ENCODE results near the gene IDH2. TPM values are rescaled to one million over a fixed set of nuclear protein-coding genes. Genes with fewer than 3 reads are reported as not detected.

The IDH2 gene
- polyA plus RNA-seq, 1 donor from 2014 or later: 84.7 TPM

DNA sequence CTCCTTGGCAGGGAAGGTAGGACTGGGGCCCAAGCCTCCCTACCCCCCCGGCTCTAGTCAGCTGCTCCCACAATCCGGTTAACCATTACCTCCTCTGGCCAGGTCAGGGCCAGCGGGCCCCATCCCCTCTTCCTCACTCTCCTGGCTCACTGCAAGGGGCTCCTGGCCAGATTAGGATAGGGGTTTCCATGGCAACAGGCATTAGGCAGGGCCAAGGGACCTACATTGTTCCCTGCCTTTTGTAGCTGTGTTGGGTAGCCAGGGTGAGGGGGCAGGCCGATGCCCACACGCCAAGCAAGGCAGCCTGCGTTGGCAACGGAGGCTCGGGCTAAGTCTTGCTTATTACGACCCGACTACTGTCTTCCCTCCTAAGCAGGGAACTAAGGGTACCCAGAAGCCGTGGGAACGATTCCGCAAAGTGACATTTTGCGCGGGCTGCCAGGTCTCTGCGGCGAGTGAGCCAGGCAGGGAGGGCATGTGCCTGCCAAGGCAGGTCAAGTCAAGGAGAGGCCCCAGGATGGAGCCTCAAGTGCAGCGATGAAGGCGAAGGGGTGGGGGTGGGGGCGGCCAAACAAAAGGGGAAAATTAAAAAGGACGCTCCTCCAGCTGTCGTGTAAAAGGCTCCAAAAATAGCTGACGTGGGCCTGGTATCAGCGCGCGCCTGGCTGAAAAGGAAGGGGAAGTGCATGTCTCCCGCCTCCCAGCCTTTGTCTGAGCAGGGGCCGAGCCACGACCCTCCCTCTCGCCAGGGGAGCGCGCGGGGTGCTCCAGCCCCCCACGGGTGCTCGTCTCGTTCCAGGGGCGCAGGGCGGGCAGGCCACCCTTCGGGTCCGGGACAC is 919 bp downstream of the IDH2 start:
- H3K36me3 ChIP-seq (ENCODE audit: insufficient read depth, low read length): no peaks in the 10 kb centered on the region
- H3F3A ChIP-seq (ENCODE audit: insufficient read depth, low read length, poor library complexity, severe bottlenecking): no peaks in the 10 kb centered on the region
- peak overlapping the region; percentile 52 for H2AFZ ChIP-seq (ENCODE audit: low read depth, low read length)
- H3K4me3 ChIP-seq (ENCODE audit: low read length): peak overlapping the region; percentile 74
- peaks cover 34% of the 10 kb centered on the region for H3K79me2 ChIP-seq (replicated peaks; ENCODE audit: insufficient read depth, low read length)
- H3K9ac ChIP-seq (ENCODE audit: low read length): peak overlapping the region; percentile 92
- no peak for TF ChIP-seq POLR2AphosphoS5 (IDR thresholded peaks at IDR 0.05)
- no peak for TF ChIP-seq SMC3 (conservative IDR thresholded peaks at IDR 0.05; ENCODE audit: poor library complexity)
- peak; percentile 40 for TF ChIP-seq TAF1 (IDR thresholded peaks at IDR 0.05; ENCODE audit: low read depth)
- no peak for TF ChIP-seq MXI1 (conservative IDR thresholded peaks at IDR 0.05; ENCODE audit: poor library complexity, severe bottlenecking)
- TF ChIP-seq, protein P1, sequence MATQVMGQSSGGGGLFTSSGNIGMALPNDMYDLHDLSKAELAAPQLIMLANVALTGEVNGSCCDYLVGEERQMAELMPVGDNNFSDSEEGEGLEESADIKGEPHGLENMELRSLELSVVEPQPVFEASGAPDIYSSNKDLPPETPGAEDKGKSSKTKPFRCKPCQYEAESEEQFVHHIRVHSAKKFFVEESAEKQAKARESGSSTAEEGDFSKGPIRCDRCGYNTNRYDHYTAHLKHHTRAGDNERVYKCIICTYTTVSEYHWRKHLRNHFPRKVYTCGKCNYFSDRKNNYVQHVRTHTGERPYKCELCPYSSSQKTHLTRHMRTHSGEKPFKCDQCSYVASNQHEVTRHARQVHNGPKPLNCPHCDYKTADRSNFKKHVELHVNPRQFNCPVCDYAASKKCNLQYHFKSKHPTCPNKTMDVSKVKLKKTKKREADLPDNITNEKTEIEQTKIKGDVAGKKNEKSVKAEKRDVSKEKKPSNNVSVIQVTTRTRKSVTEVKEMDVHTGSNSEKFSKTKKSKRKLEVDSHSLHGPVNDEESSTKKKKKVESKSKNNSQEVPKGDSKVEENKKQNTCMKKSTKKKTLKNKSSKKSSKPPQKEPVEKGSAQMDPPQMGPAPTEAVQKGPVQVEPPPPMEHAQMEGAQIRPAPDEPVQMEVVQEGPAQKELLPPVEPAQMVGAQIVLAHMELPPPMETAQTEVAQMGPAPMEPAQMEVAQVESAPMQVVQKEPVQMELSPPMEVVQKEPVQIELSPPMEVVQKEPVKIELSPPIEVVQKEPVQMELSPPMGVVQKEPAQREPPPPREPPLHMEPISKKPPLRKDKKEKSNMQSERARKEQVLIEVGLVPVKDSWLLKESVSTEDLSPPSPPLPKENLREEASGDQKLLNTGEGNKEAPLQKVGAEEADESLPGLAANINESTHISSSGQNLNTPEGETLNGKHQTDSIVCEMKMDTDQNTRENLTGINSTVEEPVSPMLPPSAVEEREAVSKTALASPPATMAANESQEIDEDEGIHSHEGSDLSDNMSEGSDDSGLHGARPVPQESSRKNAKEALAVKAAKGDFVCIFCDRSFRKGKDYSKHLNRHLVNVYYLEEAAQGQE (IDR thresholded peaks at IDR 0.05; ENCODE audit: borderline replicate concordance): peak; percentile 65
- no peak for TF ChIP-seq RAD21 (conservative IDR thresholded peaks at IDR 0.05)
- TF ChIP-seq EZH2 (IDR thresholded peaks at IDR 0.05; ENCODE audit: borderline replicate concordance, insufficient read depth, low read length, poor library complexity, severe bottlenecking): no peak
- TF ChIP-seq, protein P2, sequence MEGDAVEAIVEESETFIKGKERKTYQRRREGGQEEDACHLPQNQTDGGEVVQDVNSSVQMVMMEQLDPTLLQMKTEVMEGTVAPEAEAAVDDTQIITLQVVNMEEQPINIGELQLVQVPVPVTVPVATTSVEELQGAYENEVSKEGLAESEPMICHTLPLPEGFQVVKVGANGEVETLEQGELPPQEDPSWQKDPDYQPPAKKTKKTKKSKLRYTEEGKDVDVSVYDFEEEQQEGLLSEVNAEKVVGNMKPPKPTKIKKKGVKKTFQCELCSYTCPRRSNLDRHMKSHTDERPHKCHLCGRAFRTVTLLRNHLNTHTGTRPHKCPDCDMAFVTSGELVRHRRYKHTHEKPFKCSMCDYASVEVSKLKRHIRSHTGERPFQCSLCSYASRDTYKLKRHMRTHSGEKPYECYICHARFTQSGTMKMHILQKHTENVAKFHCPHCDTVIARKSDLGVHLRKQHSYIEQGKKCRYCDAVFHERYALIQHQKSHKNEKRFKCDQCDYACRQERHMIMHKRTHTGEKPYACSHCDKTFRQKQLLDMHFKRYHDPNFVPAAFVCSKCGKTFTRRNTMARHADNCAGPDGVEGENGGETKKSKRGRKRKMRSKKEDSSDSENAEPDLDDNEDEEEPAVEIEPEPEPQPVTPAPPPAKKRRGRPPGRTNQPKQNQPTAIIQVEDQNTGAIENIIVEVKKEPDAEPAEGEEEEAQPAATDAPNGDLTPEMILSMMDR (IDR thresholded peaks at IDR 0.05; ENCODE audit: poor library complexity, severe bottlenecking): no peak
- no peak for TF ChIP-seq EP300 (conservative IDR thresholded peaks at IDR 0.05; ENCODE audit: poor library complexity, severe bottlenecking)
- peak overlapping the region; percentile 93 for H3K4me2 ChIP-seq (ENCODE audit: low read length)
- no peaks in the 10 kb centered on the region for H4K20me1 ChIP-seq (ENCODE audit: insufficient read depth)
- no peaks in the 10 kb centered on the region for H3K9me3 ChIP-seq (ENCODE audit: low read length)
- peak overlapping the region; percentile 64 for H3K27ac ChIP-seq (ENCODE audit: low read length)
- H3K9me2 ChIP-seq (ENCODE audit: insufficient read depth, low read length): no peaks in the 10 kb centered on the region
- no peaks in the 10 kb centered on the region for H3K27me3 ChIP-seq (ENCODE audit: insufficient read depth, low read depth, low read length)

DNA sequence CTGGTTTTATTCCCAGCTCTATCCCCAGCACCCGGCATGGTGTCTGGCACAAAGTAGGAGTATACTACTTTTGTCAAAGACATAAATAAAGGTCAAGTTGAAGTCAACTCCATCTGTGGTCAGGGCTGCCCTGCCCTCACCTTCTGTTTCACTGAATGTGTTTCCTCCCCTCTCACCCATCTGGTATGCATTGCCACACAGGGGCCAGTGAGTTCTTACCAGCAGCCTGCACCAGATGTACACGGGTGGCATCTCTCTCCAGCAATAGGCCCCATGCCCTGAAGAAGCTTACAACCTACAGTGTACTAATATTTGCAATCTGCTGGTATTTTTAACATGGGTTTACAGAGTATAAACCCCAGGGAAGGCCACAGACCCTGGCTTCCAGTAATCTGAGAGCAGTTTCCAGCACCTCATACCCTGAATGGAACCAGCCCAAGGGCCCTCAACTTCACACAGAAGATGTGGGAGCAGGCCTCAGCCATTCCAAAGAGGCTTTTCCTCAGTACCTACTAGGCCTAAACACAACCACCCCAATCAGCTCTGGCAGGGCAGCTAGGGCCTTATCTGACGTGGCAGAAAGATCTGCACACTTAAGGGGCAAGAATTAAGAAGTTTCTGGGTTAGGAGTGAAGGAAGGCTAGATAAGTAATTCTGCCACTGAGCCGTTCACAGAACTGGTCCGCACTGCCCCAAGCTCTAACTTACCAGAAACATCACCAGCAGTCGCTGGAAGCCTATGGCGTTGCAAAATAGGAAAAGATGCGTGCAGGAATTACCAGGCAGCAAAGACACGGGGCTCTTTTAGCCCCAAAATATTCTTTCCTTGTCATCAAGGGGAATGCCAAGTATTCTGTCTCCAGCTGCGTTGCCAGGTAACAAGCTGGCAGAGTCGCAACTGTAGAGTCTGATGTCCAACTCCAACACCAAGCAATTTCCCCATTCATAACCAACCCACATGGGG is 2.1 kb downstream of the IDH2 start:
- no peaks in the 10 kb centered on the region for H3F3A ChIP-seq (ENCODE audit: insufficient read depth, low read length, poor library complexity, severe bottlenecking)
- no peaks in the 10 kb centered on the region for H3K9me2 ChIP-seq (ENCODE audit: insufficient read depth, low read length)
- no peak for TF ChIP-seq RAD21 (conservative IDR thresholded peaks at IDR 0.05)
- no peak for TF ChIP-seq MXI1 (conservative IDR thresholded peaks at IDR 0.05; ENCODE audit: poor library complexity, severe bottlenecking)
- no peak for TF ChIP-seq EZH2 (IDR thresholded peaks at IDR 0.05; ENCODE audit: borderline replicate concordance, insufficient read depth, low read length, poor library complexity, severe bottlenecking)
- TF ChIP-seq, protein P2 (IDR thresholded peaks at IDR 0.05; ENCODE audit: poor library complexity, severe bottlenecking): no peak
- TF ChIP-seq TAF1 (IDR thresholded peaks at IDR 0.05; ENCODE audit: low read depth): no peak
- TF ChIP-seq, protein P1 (IDR thresholded peaks at IDR 0.05; ENCODE audit: borderline replicate concordance): no peak
- TF ChIP-seq SMC3 (conservative IDR thresholded peaks at IDR 0.05; ENCODE audit: poor library complexity): no peak
- no peak for TF ChIP-seq EP300 (conservative IDR thresholded peaks at IDR 0.05; ENCODE audit: poor library complexity, severe bottlenecking)
- no peak for TF ChIP-seq POLR2AphosphoS5 (IDR thresholded peaks at IDR 0.05)
- H4K20me1 ChIP-seq (ENCODE audit: insufficient read depth): no peaks in the 10 kb centered on the region
- peak overlapping the region; percentile 93 for H3K4me2 ChIP-seq (ENCODE audit: low read length)
- no peaks in the 10 kb centered on the region for H3K27me3 ChIP-seq (ENCODE audit: insufficient read depth, low read depth, low read length)
- peaks cover 44% of the 10 kb centered on the region for H3K79me2 ChIP-seq (replicated peaks; ENCODE audit: insufficient read depth, low read length)
- no peaks in the 10 kb centered on the region for H3K36me3 ChIP-seq (ENCODE audit: insufficient read depth, low read length)
- H3K9me3 ChIP-seq (ENCODE audit: low read length): no peaks in the 10 kb centered on the region
- no peak overlapping the region for H3K27ac ChIP-seq (ENCODE audit: low read length)
- no peak overlapping the region for H3K9ac ChIP-seq (ENCODE audit: low read length)
- H3K4me3 ChIP-seq (ENCODE audit: low read length): peak overlapping the region; percentile 74
- no peak overlapping the region for H2AFZ ChIP-seq (ENCODE audit: low read depth, low read length)

Measured in neural cell (in vitro differentiated cells).